Umbilical cord (tissue), 2 donors: ENCODE data around the gene HSD17B12. TPM values are rescaled to one million over a fixed set of nuclear protein-coding genes. Genes with fewer than 3 reads are reported as not detected.
A peak's percentile ranks its signal among the peaks of the same experiment; 100 is the strongest.
"Not testable (repeated sequence)": the region's sequence is repeated elsewhere in the genome, so short reads cannot be mapped to it uniquely, and the experiment has no call there.

ENCODE experiments used
- DNase-seq: peaks from one replicate; pipeline ENCODE4 v3.0.0-alpha.2; 2015; ENCODE audit warnings: low spot score
- total RNA-seq: library from RNA; depleted of rRNA; stranded (reverse); fragments of >200 nt; gene quantifications from one replicate; pipeline ENCODE4 v1.2.3, GENCODE V29; 2014; ENCODE audit warnings: low replicate concordance; ENCODE audit not compliant: insufficient read depth

HSD17B12 gene
- total RNA-seq = 116 TPM

- DNase-seq = peak; percentile 100
Measured at GRCh38 chr11:43680521-43681400, at the start of gene HSD17B12. Gene HSD17B12 (plus strand): TSS chr11:43680738. CDS start chr11:43680828, 90 bp downstream.

GRCh38 chr11:43631732-43632131 is 48.8 kb upstream of the HSD17B12 start:
- no peak for DNase-seq

GRCh38 chr11:43632181-43632580 is 48.4 kb upstream of the HSD17B12 start:
- DNase-seq = no peak

- no peak for DNase-seq
Measured at GRCh38 chr11:43638717-43639116, 41.8 kb upstream of the HSD17B12 start.

GRCh38 chr11:43639224-43639623 is 41.3 kb upstream of the HSD17B12 start:
- no peak for DNase-seq

GRCh38 chr11:43639920-43640319 is 40.6 kb upstream of the HSD17B12 start:
- no peak for DNase-seq

- DNase-seq = peak; percentile 91
Measured at GRCh38 chr11:43643898-43644620, 36.5 kb upstream of the HSD17B12 start.

- no peak for DNase-seq
Measured at GRCh38 chr11:43644621-43645299, 35.8 kb upstream of the HSD17B12 start.

GRCh38 chr11:43646767-43647166 is 33.8 kb upstream of the HSD17B12 start:
- DNase-seq = no peak

GRCh38 chr11:43648888-43649287 is 31.6 kb upstream of the HSD17B12 start:
- DNase-seq = no peak

GRCh38 chr11:43649501-43649900 is 31.0 kb upstream of the HSD17B12 start:
- no peak for DNase-seq

- no peak for DNase-seq
Measured at GRCh38 chr11:43649921-43650320, 30.6 kb upstream of the HSD17B12 start.

- not testable (repeated sequence) for DNase-seq
Measured at GRCh38 chr11:43663018-43663417, 17.5 kb upstream of the HSD17B12 start.

- no peak for DNase-seq
Measured at GRCh38 chr11:43664295-43664694, 16.2 kb upstream of the HSD17B12 start.

- DNase-seq = not testable (repeated sequence)
Measured at GRCh38 chr11:43671284-43671683, 9.3 kb upstream of the HSD17B12 start.

GRCh38 chr11:43674560-43674959 is 6.0 kb upstream of the HSD17B12 start:
- no peak for DNase-seq

- no peak for DNase-seq
Measured at GRCh38 chr11:43676933-43677332, 3.6 kb upstream of the HSD17B12 start.

- DNase-seq = no peak
Measured at GRCh38 chr11:43681401-43681942, 934 bp downstream of the HSD17B12 start.

- DNase-seq = not testable (repeated sequence)
Measured at GRCh38 chr11:43682081-43682480, 1.5 kb downstream of the HSD17B12 start.

- no peak for DNase-seq
Measured at GRCh38 chr11:43685440-43685839, 4.9 kb downstream of the HSD17B12 start.

- DNase-seq = peak; percentile 25
Measured at GRCh38 chr11:43686207-43686606, 5.7 kb downstream of the HSD17B12 start.
